Nucleus accumbens (tissue), 56 donors: ENCODE data around the gene SMYD3.
"Not testable (repeated sequence)": the region's sequence is repeated elsewhere in the genome, so short reads cannot be mapped to it uniquely, and the experiment has no call there.

Source experiments
- DNase-seq, 56 donors: peaks; one replicate each; lab custom pipeline; 2025; lab: John Stamatoyannopoulos, UW

The SMYD3 gene

DNA sequence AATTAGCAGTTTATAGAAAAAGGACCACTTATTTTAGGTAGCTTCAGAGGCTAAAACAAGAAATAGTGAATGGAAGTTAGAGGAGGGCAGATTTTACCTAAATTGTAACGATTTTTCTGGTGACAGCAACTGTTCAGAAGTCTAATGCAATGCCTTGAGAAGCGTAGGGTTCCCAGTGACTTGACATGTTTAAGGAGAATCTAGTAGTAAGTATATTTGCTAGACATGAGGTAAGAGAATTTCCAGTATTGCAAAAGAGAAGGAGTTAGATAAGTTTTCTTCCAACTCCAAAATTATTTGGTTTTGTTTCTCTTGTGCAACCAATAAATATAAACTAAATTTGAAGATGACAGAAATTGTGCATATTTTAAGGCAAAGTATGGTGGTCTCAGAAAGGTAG lies 140.0 kb downstream of the SMYD3 start:
- DNase-seq = no peak

DNA sequence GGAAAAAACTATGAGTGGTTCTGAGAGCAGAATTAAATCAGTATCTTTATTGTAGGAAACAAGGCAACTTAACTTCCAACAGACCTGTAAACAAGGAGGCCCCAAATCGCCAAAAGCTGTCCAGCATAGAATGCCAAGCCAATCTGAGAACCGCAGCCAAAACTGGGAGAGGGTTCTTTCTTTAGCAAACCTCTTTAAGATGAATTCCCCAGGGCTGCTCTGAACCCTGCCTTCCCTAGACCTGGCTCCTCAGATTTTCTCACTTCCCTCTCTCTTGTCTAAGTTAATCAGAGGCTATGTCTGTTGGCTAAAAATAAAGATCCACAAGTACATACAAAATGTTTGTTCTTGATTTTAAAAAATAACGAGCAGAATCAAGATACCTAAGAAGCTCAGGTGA lies 141.4 kb downstream of the SMYD3 start:
- no peak for DNase-seq

GRCh38 chr1:246364415-246364941 lies 142.6 kb downstream of the SMYD3 start:
- DNase-seq = no peak

DNA sequence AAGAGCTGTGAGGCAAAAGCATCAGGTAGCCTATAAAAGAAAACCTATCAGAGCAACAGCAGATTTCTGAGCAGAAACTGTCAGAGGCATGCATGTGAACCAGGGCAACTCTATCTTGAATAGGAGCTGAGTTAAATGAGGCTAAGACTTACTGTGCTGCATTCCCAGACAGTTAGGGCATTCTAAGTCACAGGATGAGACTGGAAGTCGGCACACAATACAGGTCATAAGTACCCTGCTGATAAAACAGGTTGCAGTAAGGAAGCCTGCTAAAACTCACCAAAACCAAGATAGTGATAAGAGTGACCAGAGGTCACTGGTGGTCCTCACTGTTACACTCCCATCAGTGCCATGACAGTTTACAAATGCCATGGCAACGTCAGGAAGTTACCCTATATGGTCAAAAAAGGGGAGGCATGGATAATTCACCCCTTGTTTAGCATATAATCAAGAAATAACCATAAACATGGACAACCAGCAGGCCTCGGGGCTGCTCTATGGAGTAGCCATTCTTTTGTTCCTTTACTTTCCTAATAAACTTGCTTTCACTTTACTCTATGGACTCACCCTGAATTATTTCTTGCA lies 150.0 kb downstream of the SMYD3 start:
- DNase-seq = not testable (repeated sequence)

DNA sequence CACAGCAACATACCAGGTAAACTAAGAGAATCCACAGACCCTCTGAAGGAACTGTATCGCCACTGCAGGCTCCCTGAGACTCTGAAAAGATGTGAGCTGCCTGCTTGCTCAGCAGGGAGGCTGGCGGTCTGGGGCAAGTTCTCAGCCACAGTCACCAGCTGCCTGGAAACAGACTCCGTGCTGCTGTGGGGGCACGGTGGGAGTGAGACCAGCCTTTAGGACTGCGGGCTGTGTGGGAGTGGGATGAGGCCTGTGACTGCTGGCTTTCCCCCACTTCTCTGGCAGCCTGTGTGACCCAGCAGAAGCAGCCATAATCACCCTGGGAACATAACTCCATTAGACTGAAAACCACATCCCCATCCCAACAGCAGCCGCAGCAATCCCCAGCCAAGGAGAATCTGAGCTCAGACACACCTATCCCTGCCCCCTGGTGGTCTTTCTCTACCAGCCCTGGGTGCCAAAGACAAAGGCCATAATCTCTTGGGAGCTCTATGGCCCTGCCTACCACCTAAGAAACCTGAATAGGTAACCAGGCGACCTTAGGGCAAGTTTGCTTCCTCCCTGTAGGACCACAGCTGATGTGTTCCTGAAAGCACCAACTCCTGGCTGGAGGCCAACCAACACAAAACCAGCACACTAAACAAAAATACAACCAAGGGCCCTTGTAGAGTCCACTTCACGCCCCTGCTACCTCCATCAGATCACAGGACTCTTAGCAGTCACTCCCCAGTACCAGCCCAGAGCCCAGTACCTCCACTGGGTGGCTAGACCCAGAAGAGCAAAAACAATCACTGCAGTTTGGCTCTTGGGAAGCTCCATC lies 151.5 kb downstream of the SMYD3 start:
- no peak for DNase-seq

- DNase-seq = no peak
Observed at GRCh38 chr1:246351721-246352120, 155.4 kb downstream of the SMYD3 start.

DNA sequence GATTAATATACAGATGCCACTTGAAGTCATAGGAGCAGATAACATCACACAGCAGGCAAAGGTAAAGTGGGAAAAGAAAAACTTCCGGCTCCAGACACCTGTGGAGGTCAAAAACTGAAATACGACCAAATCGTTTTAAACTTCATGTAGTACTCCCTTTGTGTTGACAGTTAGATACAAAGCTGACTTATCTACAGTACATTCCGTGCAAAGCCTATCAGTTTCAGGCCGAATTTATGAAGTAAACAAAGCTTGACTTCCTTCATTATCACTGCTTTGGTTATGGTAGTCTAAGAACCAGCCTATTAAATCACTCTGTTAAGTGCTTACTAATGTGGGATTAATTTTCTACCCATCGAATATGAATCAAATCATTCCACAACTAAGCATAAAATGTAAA lies 156.3 kb downstream of the SMYD3 start:
- DNase-seq = no peak

- no peak for DNase-seq
Observed at GRCh38 chr1:246343937-246344336, 163.1 kb downstream of the SMYD3 start.

- DNase-seq = no peak
Observed at GRCh38 chr1:246343251-246343650, 163.8 kb downstream of the SMYD3 start.

- no peak for DNase-seq
Observed at GRCh38 chr1:246338546-246338945, 168.5 kb downstream of the SMYD3 start.

DNA sequence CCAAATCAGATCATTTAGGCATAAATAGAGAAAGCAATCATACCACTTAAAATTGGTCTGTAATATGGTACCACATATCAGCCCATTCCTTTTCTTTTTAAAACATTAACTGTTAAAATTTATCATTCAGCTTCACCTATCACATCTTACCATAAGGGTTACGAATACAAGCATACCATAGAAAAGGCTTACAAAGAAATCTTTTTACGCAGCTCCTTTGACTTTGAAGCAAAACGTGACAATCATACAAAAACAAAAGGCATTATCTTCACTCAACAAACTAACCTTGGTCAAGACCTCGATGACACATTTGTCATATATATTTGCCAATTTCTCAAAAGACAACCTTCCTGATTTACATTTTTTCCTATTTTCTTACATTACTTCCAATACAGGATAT lies 169.0 kb downstream of the SMYD3 start:
- no peak for DNase-seq

DNA sequence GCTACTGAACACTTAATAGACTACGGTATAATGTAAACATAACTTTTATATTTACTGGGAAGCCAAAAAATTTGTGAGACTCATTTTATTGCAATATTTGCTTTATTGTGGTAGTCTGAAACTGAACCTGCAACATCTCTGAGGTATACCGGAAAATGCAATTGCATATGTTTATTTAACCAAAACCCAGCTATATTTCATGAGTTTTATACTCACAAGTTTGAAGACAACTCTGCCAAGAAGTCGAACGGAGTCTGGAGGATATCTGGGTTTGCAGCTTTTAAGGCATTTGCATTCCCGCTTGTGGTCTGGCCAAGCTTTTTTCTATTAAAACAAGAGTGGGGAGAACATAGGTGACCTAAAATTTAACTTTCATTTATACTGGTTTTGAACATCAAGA lies 171.9 kb downstream of the SMYD3 start:
- DNase-seq = no peak

- DNase-seq = no peak
Observed at GRCh38 chr1:246333855-246334254, 173.2 kb downstream of the SMYD3 start.

DNA sequence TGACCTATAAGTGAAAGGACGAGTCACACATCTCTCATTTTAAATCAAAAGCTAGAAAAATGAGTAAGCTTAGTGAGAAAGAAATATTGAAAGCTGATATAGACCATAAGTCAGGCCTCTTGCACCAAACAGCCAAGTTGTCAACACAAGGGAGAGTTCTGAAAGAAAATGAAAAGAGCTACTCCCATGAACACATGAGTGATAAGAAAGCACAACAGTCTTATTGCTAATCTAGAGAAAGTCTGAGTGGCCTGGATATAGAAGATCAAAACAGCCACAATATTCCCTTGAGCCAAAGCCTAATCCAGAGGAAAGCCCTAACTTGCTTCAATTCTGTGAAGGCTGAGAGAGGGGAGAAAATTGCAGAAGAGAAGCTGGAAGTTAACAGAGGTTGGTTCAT lies 175.0 kb downstream of the SMYD3 start:
- no peak for DNase-seq

GRCh38 chr1:246329900-246330299 lies 177.2 kb downstream of the SMYD3 start:
- DNase-seq = no peak

DNA sequence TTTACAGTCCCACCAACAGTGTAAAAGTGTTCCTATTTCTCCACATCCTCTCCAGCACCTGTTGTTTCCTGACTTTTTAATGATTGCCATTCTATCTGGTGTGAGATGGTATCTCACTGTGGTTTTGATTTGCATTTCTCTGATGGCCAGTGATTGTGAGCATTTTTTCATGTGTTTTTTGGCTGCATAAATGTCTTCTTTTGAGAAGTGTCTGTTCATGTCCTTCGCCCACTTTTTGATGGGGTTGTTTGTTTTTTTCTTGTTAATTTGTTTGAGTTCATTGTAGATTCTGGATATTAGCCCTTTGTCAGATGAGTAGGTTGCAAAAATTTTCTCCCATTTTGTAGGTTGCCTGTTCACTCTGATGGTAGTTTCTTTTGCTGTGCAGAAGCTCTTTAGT lies 177.8 kb downstream of the SMYD3 start:
- not testable (repeated sequence) for DNase-seq

- DNase-seq = peak in 17 of 56 donors; percentile 0 to 49 (median 14)
Observed at GRCh38 chr1:246324711-246325110, 182.4 kb downstream of the SMYD3 start.

DNA sequence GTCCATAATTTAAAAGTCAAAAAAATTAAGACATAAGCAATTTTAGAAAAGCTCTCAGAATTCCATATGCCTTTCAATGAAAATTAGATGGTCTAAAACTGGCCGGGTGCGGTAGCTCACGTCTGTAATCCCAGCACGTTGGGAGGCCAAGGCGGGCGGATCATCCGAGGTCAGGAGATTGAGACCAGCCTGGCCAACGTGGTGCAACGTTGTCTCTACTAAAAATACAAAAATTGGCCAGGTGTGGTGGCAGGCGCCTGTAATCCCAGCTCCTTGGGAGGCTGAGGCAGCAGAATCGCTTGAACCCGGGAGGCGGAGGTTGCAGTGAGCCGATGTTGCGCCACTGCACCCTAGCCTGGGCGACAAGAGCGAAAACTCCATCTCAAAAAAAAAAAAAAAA lies 183.0 kb downstream of the SMYD3 start:
- not testable (repeated sequence) for DNase-seq

- DNase-seq = no peak
Observed at GRCh38 chr1:246320286-246320685, 186.8 kb downstream of the SMYD3 start.

DNA sequence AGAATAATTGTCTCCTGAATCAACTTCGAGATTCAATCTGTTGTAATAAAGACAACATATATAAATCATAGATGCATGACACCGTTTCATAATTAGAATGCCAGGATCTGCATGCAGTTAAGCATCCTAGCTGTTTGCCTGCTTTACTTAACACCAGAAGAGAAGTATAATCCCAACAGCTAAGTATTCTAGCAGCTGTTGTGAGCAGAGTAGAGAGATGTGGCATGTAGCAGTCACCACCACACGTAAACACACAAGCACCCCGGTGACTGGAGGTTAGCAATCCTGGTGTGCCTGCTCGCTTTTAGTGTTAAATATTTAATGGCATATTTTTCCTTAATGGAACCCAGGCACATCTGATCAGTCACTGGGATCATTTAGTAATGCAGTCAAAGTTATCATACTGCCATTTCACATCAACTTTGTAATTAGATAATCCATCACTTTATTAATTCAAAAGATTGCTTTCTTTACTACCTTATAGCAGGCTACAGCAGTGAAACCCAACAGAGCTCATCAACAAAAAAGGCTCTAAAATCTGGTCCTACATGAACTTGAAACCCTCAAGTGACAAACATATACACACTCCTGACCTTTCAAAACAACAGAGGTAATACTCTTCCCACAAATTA lies 187.9 kb downstream of the SMYD3 start:
- DNase-seq = no peak

DNA sequence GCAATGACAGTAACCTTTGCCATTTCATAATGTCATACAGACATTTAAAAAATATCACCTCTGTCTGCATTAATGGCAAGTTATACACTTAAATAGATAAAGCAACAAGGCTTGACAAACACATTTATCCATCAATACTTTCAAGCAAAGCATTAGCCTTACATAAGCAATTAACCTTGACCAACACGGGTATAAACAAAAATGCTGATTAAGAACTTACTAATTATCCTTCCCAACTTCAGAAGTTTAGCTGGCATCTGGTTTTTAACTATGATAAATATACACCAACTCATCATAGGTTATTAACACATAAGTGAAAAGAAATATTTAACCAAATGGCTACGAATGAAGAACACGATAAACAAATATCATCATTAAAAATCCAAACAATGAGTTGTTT lies 188.5 kb downstream of the SMYD3 start:
- DNase-seq = no peak

DNA sequence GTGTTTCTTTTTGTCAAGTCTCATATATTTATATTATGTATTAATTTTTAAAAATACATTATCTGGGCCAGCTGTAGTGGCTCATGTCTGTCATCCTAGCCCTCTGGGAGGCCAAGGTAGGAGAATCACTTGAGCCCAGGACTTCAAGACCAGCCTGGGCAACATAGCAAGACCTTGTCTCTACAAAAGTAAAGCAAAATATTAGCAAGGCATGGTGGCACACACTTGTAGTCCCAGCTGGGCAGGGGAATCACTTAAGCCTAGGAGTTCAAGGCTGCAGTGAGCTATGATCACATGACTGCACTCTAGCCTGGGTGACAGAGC lies 189.1 kb downstream of the SMYD3 start:
- DNase-seq = no peak
